Activated T-cell treated with anti-CD3 and anti-CD28 coated beads, Interleukin-2, amount 50 U/mL, for 48 hours (primary cell): ENCODE measurements around the gene NRP1.
"Not testable (repeated sequence)": the region's sequence is repeated elsewhere in the genome, so short reads cannot be mapped to it uniquely, and the experiment has no call there.

ENCODE experiments used
- DNase-seq, 2 experiments: peaks; one replicate each; pipeline ENCODE4 v3.0.0-alpha.2; 2020

NRP1 gene

DNA sequence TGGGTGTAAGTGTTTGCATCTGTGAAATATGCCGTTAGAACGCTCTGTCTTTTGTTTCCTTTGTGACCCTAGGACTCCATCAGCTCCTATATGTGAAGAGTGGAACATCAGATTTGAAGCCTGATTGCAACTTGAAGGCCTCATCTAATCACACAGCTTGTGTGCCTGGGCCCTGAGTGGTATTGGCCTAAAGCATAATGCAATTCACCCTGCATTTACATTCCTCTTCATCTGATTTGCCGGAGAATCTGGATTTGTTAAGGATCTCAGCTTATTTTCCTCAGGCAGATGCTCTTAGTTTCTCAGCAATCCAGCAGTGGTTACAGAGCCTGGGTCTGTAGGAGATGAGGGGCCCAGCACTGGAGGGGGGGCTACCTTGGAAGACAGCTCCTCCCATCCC lies 193.2 kb downstream of the NRP1 start:
- no peak for DNase-seq

DNA sequence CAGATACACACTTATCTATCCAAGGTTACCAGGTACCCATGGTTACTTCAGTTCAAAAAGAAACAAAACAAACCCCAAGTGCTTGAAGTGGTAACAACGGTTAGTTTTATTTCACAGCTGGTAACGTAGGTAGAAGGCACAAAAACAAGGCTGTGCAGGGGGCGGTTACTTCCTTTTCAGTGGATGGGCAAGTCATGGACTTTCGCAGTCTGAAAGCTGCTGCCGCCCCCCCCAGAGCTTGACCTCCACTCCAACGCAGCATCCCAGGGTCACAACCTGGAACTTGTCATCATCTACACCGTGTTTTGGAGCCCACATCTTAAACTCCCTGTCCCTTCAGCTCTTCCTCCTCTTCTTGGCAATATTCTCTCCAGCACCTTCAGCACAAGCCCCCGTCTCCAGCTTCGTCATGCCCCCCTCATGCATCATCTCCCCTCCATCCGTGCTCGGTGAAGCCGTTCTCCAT lies 195.3 kb downstream of the NRP1 start:
- peak; percentile 64 to 70 for DNase-seq

DNA sequence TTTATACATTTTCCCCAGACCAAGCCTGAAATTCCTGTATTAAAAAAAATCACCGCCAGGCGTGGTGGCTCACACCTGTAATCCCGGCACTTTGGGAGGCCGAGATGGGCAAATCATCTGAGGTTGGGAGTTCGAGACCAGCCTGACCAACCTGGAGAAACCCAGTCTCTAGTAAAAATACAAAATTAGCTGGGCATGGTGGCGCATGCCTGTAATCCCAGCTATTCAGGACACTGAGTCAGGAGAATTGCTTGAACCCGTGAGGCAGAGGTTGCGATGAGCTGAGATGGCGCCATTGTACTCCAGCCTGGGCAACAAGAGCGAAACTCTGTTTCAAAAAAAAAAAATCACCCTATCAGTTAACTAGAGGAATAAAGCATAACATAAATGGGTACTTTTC lies 195.8 kb downstream of the NRP1 start:
- DNase-seq: not testable (repeated sequence)

DNA sequence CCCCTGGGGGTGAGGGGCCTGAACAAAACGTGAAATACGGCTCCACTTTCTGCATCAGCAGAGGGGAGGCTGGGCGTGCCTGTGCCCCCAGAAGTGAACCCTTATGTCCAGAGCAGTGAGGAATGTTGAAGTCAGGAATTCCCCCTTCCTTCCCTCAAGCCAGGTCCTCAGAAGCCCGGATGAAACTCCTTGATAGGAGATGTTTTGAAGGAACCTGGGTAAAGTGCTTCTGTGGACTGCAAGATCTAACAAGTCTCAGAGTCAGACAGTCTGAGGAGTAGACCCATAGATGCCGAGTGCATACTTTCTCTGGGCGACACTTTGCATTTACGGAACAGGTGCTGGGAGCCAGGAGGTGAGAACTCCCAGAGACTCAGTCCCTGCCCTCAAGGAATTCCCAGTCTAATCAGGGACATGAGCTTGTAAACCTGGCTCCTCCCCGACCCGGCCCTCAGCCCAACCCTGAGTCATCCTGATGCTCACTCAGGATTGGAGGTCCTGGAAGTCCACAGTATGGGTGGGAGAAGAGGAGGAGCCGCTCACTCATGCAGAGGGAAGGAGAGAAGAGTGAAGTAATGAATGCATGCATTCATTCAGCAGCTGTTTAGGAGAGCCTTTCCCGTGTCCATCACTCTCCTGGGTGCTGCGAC lies 197.0 kb downstream of the NRP1 start:
- no peak for DNase-seq

DNA sequence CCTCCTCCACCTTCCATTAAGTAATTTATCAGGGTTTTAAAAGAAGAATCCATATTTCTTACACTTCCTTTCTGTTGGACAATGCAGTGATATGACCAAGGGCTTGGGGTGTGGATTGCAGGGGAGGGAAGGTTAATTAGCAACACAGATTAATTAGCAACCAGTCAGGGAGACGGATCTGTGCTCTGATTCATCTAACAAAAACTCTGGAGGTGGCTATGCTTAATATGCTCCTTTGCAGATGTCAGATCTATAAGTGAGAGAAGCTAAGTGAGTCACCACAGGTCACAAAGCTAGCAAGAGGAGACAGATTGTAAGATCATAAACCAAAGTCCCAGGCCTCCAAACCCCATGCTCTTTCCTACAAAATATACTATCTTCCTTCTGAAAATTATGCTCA lies 197.7 kb downstream of the NRP1 start:
- peak in 1 of 2 experiments; percentile 30 for DNase-seq

DNA sequence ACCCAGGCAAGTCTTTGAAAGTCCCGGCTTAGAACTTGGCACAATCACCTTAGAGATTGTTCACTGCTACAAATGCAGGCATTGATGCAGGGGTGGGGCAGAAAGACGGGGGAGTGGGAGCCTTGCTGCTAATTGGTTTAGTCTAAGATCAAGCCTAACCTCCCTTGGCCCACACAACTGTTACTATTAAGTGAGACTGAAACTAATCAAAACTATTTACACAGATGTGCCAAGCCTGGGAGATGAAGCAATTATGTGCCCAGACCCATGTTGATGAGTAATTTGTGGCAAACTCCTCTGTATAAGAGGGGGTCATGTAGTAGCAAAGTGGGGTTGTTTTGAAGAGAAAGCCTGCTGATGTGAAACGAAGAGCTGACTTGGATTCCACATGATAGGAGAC lies 198.2 kb downstream of the NRP1 start:
- DNase-seq: peak in 1 of 2 experiments; percentile 32

DNA sequence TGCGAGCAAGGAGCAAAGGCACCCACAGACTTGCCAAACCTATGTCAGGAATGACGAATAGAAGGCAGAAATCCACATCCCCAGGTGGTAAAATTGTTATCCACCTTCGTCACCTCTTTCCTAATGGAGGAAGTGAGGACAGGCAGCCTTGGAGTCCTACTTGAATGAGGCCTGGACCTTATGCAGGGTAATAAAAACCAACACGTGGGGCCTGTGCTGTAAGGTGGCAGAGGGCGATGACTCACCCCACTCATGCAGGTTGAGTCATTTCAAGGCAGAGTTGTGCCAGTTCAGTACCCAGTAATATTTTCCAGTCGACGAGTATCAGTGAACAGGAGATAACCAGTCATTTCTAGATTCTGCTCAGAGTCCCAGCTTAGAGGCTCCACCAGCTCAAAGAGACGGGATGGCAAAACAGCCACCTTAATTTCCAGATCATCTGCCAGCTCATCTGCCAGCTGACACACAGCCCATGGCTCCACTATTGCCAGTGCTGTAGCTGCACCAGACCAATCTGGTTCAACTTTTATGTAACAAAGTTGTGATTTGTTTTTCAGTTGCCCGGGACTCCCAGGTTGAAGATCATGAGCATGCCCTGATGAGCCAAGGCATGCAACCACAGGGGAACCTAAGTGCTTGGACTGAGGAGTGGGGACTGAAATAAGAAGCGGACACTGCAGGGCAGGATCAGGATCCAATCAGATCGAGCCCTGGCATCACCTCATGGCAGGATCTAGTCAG lies 200.3 kb downstream of the NRP1 start:
- peak; percentile 82 to 83 for DNase-seq

DNA sequence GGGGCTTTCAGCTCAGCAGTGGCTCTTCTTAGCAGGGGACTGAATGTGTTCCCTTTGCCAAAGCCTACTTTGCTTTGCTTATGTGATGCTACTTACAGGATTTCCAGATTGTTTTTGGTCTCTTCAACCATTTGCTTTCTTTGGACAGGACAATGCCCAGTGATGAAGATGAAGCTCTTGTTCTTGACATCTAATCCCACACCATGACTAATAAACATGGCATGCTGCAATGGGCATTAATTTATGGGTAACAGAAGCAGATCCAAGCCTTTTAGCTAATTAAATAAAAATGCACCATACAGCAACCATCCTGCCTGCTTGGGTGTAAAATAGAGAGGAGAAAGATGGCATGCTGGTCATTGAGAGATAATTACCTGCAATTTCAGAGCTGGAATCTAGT lies 200.9 kb downstream of the NRP1 start:
- DNase-seq: no peak

DNA sequence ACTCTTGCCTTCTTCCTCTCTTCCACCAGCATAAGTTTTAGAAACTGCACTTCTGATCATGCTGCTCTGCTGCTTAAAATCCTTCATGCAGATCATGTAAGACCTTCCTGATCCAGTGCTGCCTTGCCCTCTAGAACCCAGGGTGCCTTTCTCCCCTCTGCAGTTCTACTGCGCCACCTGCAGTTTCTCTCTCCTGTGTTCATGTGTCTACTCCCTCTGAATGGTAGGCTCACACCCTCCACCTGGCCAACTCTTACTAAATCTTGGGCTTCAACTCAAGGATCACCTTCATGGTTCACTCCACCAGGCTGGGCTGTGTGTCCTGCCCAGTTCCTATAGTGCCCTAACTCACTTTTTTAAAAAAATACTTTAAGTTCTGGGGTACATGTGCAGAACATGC lies 201.8 kb downstream of the NRP1 start:
- DNase-seq: peak; percentile 53 to 55

DNA sequence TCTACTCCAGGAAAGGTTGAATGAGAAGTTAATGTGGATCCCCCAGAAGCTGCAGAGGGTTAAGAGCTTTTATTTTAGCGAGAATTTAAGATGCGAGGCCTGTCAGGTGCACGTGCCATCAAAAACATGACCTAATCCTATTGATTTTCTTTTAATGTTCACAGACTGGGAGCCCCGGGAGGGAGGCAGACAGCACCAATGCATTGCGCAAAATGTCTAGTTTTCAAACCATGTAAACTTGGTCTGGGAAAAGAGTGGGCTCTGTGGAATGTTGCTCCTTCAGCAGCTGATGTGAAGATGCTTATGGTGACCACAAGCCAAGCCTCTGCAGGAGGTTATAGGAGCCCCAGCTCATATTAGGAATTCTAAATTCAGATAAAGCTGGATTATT lies 204.5 kb downstream of the NRP1 start:
- DNase-seq: no peak

DNA sequence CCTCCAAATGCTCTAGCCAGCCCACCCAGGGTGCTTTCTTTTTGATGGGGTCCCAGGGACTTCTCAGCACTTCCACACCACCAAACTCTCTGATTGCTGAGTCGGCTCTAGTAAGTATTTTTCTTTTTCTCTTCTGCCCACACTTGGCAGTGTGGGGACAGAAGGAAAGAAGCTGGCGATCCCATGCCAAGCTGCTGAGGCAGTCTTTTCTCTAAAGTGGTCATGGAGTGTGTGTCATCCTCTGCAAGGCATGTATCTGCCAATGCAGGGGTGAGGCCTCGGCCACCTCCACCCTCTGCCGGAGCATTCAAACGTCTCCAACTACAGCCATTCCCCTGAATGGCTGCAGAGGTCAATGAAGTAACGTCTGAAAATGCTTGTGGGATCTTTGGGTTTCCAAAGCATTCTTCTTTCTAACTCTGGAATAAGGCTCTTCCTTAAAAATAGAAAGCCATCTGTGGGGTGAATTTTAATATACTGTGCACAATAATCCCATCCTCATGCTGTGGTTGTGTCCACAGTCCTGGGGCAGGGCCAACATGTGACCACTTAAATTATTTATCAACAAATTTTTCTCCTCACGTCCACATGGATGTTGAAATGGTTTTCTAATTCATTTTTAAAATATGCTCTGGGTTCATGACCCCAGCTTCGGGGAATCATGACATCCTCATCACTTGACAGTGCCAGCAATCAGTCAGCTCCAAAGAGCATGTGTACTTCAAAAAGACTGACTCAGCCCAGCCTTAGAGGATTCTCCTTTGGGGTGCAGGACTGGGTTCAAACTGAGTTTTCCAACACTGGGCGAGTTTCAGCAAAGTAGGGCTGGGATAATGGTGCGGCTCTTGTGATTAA lies 205.1 kb downstream of the NRP1 start:
- DNase-seq: no peak

DNA sequence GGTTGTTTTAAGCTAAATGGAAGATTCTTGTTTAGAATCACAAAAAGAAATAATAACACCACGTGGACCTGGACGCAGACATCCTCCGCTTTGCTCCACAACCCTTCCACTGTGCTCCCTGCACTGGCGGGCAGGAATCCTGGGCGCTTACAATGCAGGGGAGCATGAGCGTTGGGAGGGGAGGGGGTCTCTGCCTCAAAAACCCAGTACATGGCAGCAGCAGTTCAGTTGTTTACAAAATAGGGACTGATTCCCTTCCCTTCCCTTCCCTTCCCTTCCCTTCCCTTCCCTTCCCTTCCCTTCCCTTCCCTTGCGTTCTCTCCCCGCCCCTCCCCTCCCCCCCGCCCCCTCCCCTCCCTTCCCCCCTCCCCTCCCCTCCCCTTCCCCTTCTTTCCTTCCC lies 206.8 kb downstream of the NRP1 start:
- no peak for DNase-seq
